GM12873 (cell line): ENCODE measurements around the gene MAN2A1.

ENCODE experiments used
- TF ChIP-seq, protein P1 (sequence below): IDR thresholded peaks from 2 replicates; pipeline ENCODE4 v1.5.1; 2012; ENCODE audit warnings: low read depth, mild to moderate bottlenecking, moderate library complexity, low read length, control low read depth; ENCODE audit not compliant: insufficient read depth; ENCODE audit errors: missing control alignments

Gene MAN2A1

GRCh38 chr5:109706095-109706494, 16.4 kb downstream of the MAN2A1 start:
- TF ChIP-seq, protein P1, sequence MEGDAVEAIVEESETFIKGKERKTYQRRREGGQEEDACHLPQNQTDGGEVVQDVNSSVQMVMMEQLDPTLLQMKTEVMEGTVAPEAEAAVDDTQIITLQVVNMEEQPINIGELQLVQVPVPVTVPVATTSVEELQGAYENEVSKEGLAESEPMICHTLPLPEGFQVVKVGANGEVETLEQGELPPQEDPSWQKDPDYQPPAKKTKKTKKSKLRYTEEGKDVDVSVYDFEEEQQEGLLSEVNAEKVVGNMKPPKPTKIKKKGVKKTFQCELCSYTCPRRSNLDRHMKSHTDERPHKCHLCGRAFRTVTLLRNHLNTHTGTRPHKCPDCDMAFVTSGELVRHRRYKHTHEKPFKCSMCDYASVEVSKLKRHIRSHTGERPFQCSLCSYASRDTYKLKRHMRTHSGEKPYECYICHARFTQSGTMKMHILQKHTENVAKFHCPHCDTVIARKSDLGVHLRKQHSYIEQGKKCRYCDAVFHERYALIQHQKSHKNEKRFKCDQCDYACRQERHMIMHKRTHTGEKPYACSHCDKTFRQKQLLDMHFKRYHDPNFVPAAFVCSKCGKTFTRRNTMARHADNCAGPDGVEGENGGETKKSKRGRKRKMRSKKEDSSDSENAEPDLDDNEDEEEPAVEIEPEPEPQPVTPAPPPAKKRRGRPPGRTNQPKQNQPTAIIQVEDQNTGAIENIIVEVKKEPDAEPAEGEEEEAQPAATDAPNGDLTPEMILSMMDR: no peak

DNA sequence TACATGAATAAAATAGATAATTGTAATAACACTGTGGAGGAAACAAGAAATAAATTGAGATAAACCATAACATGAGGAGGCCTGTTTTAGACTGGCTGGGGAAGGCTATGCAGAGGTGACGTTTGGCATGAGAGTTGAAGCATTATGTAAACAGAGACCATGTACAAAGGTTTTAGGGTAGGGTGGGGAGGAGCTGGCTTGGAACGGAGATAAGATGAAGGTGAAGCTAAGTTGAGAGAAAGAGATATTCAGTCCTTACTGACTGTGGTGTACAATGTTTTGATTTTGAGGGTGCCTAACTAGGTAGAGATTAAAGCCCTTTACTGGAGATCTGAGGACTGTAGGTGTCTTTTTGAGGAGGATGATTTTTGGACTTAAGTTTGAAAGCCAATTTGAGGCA, 17.8 kb downstream of the MAN2A1 start:
- TF ChIP-seq, protein P1: no peak

DNA sequence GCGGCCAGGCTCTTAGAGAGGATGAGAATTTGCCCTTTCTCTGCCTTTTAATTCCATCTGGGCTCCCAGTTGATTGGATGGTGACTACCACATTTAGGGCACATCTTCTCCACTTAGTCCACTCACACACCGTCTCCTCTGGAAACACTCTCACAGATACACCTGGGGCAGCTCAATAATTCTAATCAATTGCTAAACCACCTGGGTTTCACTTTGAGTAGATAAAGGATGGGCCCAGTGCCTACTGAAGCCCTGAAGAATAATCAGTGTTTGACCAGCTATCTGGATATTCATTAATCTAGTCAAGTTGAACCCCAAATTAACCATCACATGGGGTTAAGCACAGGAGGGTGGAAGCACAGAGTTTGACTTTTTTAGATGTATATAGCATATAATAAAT, 19.1 kb downstream of the MAN2A1 start:
- TF ChIP-seq, protein P1: no peak

DNA sequence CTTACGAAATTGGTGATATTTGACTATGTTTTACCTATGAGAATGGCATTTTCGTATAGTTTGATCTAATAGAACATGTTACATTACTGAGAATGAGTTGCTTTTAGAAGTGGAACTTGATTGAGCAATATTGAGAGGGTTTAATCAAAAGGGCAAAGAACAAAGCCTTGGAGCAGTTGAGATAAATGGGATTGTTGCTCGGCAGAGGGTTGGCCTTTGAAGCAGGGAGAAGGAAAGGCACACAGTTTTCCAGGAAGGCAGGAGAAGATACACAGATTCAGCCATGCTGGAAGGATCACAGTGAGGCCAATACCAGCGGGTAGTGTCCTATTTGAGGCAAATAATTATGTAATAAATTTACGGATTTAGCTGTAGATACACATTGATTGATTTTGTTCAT, 19.5 kb downstream of the MAN2A1 start:
- TF ChIP-seq, protein P1: no peak

DNA sequence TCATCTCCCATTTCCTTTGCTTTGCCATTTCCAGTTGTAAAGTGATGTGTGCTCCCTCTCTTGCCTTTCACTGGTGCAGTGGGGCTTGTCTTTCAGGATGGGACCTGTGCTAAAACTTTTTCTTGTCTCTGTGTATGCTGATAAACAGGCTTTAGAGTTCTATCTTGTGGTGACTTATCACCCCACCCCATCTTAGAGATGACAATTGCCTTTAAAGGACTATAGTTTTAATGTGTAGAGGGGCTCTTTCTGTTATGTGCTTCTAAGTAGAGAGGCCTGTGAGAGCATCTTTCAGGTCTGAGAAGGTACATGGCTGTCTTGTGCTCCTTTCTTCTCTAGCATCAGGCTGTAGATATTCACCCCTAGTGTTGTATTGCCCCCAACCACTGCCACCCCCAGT, 21.9 kb downstream of the MAN2A1 start:
- TF ChIP-seq, protein P1: no peak

DNA sequence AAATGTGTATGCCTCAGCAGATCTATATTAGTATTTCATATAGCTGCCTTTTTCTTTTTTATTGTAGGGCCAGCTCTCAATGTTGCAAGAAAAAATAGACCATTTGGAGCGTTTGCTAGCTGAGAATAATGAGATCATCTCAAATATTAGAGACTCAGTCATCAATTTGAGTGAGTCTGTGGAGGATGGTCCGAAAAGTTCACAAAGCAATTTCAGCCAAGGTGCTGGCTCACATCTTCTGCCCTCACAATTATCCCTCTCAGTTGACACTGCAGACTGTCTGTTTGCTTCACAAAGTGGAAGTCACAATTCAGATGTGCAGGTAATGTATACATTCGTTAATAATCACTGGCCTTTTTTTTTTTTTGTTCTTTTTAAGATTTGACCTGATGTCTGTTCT, 23.7 kb downstream of the MAN2A1 start:
- TF ChIP-seq, protein P1: no peak

- TF ChIP-seq, protein P1: no peak
Measured at GRCh38 chr5:109714592-109714991, 24.9 kb downstream of the MAN2A1 start.

DNA sequence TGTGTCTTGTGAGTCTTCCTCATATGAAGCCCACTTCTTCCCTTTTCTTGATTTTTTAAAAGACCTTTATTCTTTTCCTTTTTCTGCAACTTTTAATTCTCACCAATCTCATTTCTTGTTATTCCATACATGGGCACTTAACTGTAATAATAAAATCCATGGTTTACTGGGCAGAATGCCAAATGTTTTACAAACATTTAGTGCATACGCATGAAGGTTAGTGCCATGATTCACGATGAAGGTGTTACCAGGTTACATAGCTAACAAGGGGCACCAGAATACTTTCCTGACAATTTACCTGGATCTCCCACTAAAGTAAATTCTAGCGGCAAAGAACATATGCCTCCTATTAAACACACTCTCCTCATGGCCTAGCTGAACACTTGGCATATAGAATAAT, 28.5 kb downstream of the MAN2A1 start:
- TF ChIP-seq, protein P1: no peak
